WI38 (cell line): ENCODE data around the gene HDAC5.
"Not testable (repeated sequence)": the region's sequence is repeated elsewhere in the genome, so short reads cannot be mapped to it uniquely, and the experiment has no call there.

Experiments
- H3K4me3 ChIP-seq: 2 replicates; pipeline ENCODE4 v1.5.1; 2011; ENCODE audit warnings: low read depth, mild to moderate bottlenecking, control low read depth, low read length
- TF ChIP-seq, protein P1 (sequence below): IDR thresholded peaks from 2 replicates; pipeline ENCODE4 v1.5.1; 2012; ENCODE audit warnings: low read depth, mild to moderate bottlenecking, control low read depth, low read length

Gene HDAC5

DNA sequence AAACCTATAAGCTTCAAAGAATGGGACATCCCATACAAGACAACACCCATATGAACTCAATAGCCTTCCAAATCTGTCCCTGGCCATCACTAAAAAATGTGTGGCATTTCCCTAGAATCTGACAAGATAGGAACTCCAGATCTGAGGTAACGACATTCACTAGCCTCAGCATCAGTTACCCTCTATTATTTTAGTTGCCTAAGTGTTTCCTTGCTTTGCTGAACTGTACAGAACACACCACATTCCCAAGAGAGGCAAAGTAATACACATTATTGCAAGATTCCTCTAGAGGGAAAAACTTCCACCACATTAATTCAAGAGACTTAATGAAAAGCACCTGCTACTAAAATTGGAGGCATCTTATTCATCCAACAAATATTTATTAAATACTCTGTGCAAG lies 62.0 kb downstream of the HDAC5 start:
- TF ChIP-seq, protein P1, sequence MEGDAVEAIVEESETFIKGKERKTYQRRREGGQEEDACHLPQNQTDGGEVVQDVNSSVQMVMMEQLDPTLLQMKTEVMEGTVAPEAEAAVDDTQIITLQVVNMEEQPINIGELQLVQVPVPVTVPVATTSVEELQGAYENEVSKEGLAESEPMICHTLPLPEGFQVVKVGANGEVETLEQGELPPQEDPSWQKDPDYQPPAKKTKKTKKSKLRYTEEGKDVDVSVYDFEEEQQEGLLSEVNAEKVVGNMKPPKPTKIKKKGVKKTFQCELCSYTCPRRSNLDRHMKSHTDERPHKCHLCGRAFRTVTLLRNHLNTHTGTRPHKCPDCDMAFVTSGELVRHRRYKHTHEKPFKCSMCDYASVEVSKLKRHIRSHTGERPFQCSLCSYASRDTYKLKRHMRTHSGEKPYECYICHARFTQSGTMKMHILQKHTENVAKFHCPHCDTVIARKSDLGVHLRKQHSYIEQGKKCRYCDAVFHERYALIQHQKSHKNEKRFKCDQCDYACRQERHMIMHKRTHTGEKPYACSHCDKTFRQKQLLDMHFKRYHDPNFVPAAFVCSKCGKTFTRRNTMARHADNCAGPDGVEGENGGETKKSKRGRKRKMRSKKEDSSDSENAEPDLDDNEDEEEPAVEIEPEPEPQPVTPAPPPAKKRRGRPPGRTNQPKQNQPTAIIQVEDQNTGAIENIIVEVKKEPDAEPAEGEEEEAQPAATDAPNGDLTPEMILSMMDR = no peak
- H3K4me3 ChIP-seq = no peak overlapping the region

- TF ChIP-seq, protein P1 = no peak
- H3K4me3 ChIP-seq = no peak overlapping the region
Measured at GRCh38 chr17:44059101-44059892, 64.1 kb downstream of the HDAC5 start.

- H3K4me3 ChIP-seq = no peak overlapping the region
- TF ChIP-seq, protein P1 = no peak
Measured at GRCh38 chr17:44053125-44053872, 70.1 kb downstream of the HDAC5 start.

- TF ChIP-seq, protein P1 = no peak
- no peak overlapping the region for H3K4me3 ChIP-seq
Measured at GRCh38 chr17:44049294-44050060, 74.0 kb downstream of the HDAC5 start.

DNA sequence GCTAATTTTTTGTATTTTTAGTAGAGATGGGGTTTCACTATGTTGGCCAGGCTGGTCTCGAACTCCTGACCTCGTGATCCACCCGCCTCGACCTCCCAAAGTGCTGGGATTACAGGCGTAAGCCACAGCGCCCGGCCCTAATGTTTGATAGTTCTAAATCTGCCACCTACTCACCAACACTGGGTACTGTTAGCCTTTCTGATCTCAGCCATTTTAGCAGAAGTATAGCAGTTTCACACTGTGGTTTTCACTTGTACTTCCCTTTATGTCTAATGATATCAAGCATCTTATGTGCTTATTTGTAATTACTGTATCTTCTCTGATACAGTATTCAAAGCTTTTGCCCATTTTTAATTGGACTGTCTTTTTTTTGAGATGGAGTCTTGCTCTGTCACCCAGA lies 76.5 kb downstream of the HDAC5 start:
- H3K4me3 ChIP-seq = not testable (repeated sequence)

DNA sequence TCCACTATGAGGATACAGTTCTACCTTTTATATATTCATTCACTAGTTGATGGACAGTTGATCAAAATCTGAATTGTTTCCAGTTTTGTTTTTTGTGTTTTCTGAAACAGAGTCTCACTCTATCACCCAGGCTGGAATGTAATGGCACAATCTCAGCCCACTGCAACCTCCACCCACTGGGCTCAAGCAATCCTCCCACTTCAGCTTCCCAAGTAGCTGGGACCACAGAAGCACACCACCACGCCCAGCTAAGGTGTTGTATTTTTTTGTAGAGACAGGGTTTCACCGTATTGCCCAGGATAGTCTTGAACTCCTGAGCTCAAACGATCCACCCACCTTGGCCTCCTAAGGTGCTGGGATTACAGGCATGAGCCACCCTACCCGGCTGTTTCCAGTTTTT lies 78.0 kb downstream of the HDAC5 start:
- no peak overlapping the region for H3K4me3 ChIP-seq
- TF ChIP-seq, protein P1 = no peak

- no peak overlapping the region for H3K4me3 ChIP-seq
- TF ChIP-seq, protein P1 = no peak
Measured at GRCh38 chr17:44044071-44044470, 79.4 kb downstream of the HDAC5 start.
